GM19193 (cell line): ENCODE measurements around the gene DAD1.

Experiments used
- POLR2A ChIP-seq: IDR thresholded peaks from 4 replicates; pipeline ENCODE4 v1.6.1; 2011; ENCODE audit not compliant: insufficient read depth, insufficient read length; ENCODE audit errors: extremely low read depth

Gene DAD1

DNA sequence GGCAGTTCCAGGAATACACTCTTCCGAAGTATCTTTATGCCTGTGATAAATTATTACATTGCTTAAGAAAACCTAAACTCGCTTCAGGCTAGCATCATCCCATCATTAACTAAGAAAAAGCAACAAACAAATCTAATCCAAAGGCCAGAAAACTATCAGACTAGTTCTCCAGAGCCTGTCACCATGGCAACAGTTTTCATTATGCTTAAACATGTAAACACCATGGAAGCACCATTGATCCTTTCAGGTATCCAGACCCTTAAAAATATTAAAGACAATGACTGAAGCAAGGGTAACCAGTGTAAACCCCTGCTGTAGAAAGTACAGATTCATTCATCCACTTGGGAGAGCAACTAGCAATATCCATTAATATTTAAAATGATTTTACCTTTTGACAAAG, 9.8 kb downstream of the DAD1 start:
- no peak for TF ChIP-seq POLR2A

GRCh38 chr14:22577334-22577908, 11.6 kb downstream of the DAD1 start:
- TF ChIP-seq POLR2A: no peak

- no peak for TF ChIP-seq POLR2A
Measured at GRCh38 chr14:22573804-22574203, 15.2 kb downstream of the DAD1 start.

- TF ChIP-seq POLR2A: no peak
Measured at GRCh38 chr14:22572562-22573058, 16.4 kb downstream of the DAD1 start.

DNA sequence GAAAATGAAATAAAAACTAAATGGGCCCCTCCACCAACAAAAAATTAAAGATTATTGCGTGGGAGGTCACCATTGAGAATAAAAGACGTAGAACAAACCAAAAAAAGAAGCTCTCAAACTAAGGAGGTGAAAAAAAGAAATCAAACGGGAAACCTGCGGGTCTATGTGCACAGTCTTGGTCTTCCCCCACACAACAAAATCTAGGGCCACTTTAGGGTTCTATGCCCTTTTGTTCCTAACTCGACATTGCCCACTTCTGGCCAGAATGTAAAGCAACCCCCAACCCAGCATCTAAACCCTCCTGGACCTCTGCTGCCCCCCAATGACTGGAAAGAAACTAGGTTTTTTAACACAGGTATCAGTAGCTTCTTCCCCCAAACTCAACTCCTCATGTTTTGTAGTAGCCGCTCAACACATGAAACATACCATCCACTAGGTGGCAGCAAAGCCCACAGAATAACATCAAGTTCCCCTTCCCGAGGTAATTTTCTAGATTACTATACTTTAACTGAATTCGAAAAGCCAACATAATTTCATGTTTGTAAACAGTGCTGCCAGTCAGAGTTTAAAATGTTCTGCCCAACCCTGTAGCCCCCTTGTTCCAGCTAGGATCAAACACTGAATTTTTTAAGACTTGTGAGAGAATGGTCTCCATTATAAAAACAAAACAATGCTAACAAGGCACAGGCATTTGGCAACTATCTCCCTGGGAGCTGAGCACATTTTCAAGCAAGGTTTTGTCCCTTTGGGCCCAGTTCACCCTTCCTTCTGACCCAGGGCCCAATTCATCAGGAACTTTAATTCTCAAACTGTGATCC, 18.7 kb downstream of the DAD1 start:
- no peak for TF ChIP-seq POLR2A

DNA sequence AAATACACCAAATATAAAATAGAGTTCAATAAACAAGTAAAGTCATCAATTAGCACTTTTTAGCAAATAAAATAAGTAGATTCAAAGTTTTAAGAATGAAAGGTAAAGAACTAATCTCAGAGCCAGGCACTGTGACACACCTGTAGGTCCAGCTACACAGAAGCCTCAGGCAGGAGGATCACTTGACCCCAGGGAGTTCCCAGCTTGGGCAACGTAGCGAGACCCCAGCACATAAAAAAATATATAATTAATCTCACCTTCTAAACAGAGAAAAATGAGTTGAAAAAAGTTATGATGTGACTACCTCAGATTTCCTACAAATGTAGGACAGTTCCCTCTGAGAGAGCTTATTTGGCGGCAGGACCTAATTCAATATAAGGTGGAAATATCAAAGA, 19.3 kb downstream of the DAD1 start:
- TF ChIP-seq POLR2A: no peak

- TF ChIP-seq POLR2A: no peak
Measured at GRCh38 chr14:22569106-22569736, 19.8 kb downstream of the DAD1 start.

DNA sequence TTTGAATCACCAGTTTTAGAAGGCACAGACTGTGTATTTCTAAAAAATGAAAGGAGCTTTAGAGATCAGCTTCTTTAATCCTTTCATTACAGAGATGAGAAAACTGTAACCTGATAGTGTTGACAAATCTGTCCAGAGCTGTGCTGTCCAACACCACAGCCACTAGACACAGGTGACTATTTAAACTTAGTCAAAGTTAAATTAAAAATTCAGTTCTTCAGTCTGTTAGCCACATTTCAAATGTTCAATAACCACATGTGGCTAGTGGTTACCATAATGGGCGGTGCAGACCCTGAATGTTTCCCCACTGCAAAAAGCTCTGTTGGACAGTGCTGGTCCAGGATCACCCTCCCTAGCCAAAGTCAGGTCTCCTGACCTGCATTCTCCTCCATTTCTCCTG, 21.6 kb downstream of the DAD1 start:
- no peak for TF ChIP-seq POLR2A

DNA sequence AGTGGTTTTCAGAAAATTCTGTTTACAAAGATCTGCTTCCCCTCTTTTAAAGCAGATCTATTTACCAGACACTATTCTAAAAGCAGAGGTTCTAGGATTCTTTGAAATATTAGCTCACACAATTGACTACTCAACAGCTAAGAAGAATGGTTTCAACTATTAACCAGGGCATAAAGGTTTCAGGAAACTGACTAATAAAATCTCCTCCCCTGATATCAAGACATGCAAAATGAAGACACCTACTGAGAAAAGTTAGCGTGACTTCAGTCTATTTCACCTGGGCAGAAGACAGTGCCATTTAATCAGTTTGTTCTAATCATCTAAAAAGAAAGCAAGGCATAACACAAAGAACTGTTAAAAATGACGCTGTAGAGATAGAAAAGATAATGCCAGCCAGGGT, 22.2 kb downstream of the DAD1 start:
- TF ChIP-seq POLR2A: no peak

DNA sequence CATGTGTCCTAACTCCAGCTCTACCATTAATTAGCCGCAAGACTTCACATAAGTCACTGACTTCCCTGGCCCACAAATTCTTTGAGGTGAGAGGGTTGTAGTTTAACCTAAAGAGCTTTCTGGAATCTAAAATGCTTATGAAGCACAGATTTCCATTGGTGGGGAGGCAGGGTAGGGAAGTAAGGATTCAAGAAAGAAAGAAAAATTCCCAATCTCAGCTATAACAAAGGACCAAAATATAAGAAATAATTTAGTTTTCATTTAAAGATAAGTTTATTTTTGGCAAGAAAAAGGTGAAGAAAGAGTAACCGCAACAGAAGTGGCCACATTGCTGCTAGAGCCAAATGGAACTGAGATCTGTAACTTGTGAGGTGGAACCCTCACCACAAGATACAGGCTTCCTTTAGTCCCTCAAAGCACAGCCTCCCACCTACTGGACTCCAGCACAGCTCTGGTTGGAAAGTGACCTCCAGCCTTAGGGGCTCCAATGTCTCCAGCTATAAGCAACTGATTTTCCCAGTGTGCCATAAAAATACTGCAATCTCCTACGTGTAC, 23.6 kb downstream of the DAD1 start:
- no peak for TF ChIP-seq POLR2A

DNA sequence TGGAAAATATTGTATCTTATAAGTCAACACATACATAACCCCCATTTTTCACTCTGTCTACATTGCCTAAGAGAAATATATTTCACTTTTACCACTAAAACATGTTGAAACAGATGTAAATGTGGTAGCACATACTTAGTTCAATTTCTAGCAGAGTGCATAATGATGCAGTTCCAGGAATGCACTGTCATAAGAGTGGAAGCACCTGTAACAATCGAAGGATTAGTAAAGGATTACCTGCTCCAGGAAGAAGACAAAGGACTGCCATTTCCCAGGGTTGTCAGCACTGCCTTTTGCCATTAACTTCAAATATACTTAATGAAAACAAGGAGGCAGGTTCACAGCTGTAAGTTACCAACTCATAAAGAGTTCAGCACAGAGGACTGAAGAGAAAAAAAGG, 24.6 kb downstream of the DAD1 start:
- TF ChIP-seq POLR2A: peak; percentile 7

DNA sequence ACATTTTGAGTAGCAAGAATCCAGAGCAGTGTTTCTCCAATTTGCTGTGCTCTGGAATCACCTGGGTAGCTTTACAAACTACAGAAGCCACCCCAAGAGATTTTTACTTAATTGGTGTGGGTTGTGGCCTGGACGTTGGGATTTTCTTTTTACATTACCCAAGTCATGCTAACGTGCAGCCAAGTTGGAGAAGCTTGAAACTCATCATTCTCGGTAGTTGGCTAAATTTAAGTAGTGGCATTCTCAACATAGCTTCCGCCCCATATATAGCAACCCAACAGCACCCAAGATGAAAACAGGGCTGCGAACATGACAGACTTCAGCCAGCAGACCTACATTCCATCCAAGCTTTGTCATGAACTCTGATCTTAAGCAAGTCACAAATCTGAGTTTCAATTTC, 25.0 kb downstream of the DAD1 start:
- peak; percentile 26 for TF ChIP-seq POLR2A

- no peak for TF ChIP-seq POLR2A
Measured at GRCh38 chr14:22561661-22562579, 27.1 kb downstream of the DAD1 start.

DNA sequence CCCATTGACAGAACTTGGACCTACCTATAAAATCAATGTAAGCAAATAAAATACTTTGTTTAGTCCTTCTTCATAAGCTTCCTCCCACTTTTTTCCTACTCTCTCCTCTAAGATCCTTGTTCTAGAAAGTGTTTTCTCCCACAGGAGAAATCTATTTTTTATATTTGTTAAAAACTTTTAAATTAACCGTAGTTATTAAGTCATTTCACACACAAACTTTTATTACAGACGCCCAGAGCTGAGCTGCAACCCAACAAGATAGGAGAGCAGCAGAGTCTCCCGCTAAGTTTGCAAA, 27.7 kb downstream of the DAD1 start:
- no peak for TF ChIP-seq POLR2A
